ENCODE data around the gene TSPAN15. TPM values are rescaled to one million over a fixed set of nuclear protein-coding genes. Genes with fewer than 3 reads are reported as not detected.
A peak's percentile ranks its signal among the peaks of the same experiment; 100 is the strongest.

Gene TSPAN15
- total and polyA plus RNA-seq, 2 donors (not counting 1 experiment from before 2014, with no cell fraction given), result 0.56 to 2.6 TPM

- no peak overlapping the region for H3K27ac ChIP-seq (ENCODE audit: insufficient read depth, low read length)
- no peak overlapping the region for H2AFZ ChIP-seq (ENCODE audit: low read length)
- no peaks in the 10 kb centered on the region for H3K79me2 ChIP-seq (ENCODE audit: control insufficient read depth, insufficient read depth, low read length)
- no peaks in the 10 kb centered on the region for H3K9me3 ChIP-seq (ENCODE audit: control insufficient read depth, insufficient read depth, low read depth, low read length)
- peaks cover 12% of the 10 kb centered on the region for H3K27me3 ChIP-seq (ENCODE audit: control insufficient read depth, insufficient read depth, low read length)
- peak in 1 of 2 donors; percentile 1 for DNase-seq (ENCODE audit: low read depth in 2 of 2)
- H3K4me1 ChIP-seq (ENCODE audit: control insufficient read depth, extremely low read depth, insufficient read depth, low read length), result peaks cover 3% of the 10 kb centered on the region
- H4K20me1 ChIP-seq (ENCODE audit: control insufficient read depth, extremely low read depth, insufficient read depth, low read length), result no peaks in the 10 kb centered on the region
- no peaks in the 10 kb centered on the region for H3K36me3 ChIP-seq (ENCODE audit: control insufficient read depth, insufficient read depth, low read length)
- H3K4me3 ChIP-seq (replicated peaks in 1 of 4; ENCODE audit: control extremely low read depth in 1 of 4, insufficient read depth in 1 of 4, low read depth in 3 of 4, low read length in 4 of 4), result no peak overlapping the region
- TF ChIP-seq EZH2 (IDR thresholded peaks at IDR 0.05; ENCODE audit: low read length, missing control alignments), result no peak
- TF ChIP-seq CTCF (conservative IDR thresholded peaks at IDR 0.05 in 1 of 2, IDR thresholded peaks at IDR 0.05 in 1 of 2; ENCODE audit: low read depth in 1 of 2, low read length in 2 of 2), result no peak
- no peak overlapping the region for H3K9ac ChIP-seq (ENCODE audit: insufficient read depth, low read length)
- H3K4me2 ChIP-seq (ENCODE audit: extremely low read depth, insufficient read depth, low read length), result no peak overlapping the region
Observed at GRCh38 chr10:69479240-69480067, 28.2 kb downstream of the TSPAN15 start.

- Histone ChIP-seq H3K4me1 (ENCODE audit: control insufficient read depth, extremely low read depth, insufficient read depth, low read length) (no peaks in the 10 kb centered on the region), H3K4me2 (ENCODE audit: extremely low read depth, insufficient read depth, low read length) (no peak overlapping the region), H2AFZ (ENCODE audit: low read length) (no peak overlapping the region), H3K9ac (ENCODE audit: insufficient read depth, low read length) (no peak overlapping the region), H3K36me3 (ENCODE audit: control insufficient read depth, insufficient read depth, low read length) (no peaks in the 10 kb centered on the region), H3K9me3 (ENCODE audit: control insufficient read depth, insufficient read depth, low read depth, low read length) (no peaks in the 10 kb centered on the region), H3K4me3 (replicated peaks in 1 of 4; ENCODE audit: control extremely low read depth in 1 of 4, insufficient read depth in 1 of 4, low read depth in 3 of 4, low read length in 4 of 4) (no peak overlapping the region), H3K27me3 (ENCODE audit: control insufficient read depth, insufficient read depth, low read length) (peaks cover 12% of the 10 kb centered on the region), H4K20me1 (ENCODE audit: control insufficient read depth, extremely low read depth, insufficient read depth, low read length) (no peaks in the 10 kb centered on the region), H3K79me2 (ENCODE audit: control insufficient read depth, insufficient read depth, low read length) (no peaks in the 10 kb centered on the region), H3K27ac (ENCODE audit: insufficient read depth, low read length) (no peak overlapping the region)
- no peak for DNase-seq (ENCODE audit: low read depth in 2 of 2)
- TF ChIP-seq EZH2 (IDR thresholded peaks at IDR 0.05; ENCODE audit: low read length, missing control alignments) (no peak), CTCF (conservative IDR thresholded peaks at IDR 0.05 in 1 of 2, IDR thresholded peaks at IDR 0.05 in 1 of 2; ENCODE audit: low read depth in 1 of 2, low read length in 2 of 2) (no peak)
Observed at GRCh38 chr10:69480068-69480412, 28.8 kb downstream of the TSPAN15 start.

GRCh38 chr10:69481305-69481704, 30.0 kb downstream of the TSPAN15 start:
- DNase-seq (ENCODE audit: low read depth in 2 of 2), result no peak
- no peaks in the 10 kb centered on the region for H3K79me2 ChIP-seq (ENCODE audit: control insufficient read depth, insufficient read depth, low read length)
- peaks cover 12% of the 10 kb centered on the region for H3K27me3 ChIP-seq (ENCODE audit: control insufficient read depth, insufficient read depth, low read length)
- no peak overlapping the region for H3K4me3 ChIP-seq (replicated peaks in 1 of 4; ENCODE audit: control extremely low read depth in 1 of 4, insufficient read depth in 1 of 4, low read depth in 3 of 4, low read length in 4 of 4)
- H3K4me1 ChIP-seq (ENCODE audit: control insufficient read depth, extremely low read depth, insufficient read depth, low read length), result no peaks in the 10 kb centered on the region
- H3K36me3 ChIP-seq (ENCODE audit: control insufficient read depth, insufficient read depth, low read length), result no peaks in the 10 kb centered on the region
- no peak overlapping the region for H2AFZ ChIP-seq (ENCODE audit: low read length)
- H4K20me1 ChIP-seq (ENCODE audit: control insufficient read depth, extremely low read depth, insufficient read depth, low read length), result no peaks in the 10 kb centered on the region
- no peaks in the 10 kb centered on the region for H3K9me3 ChIP-seq (ENCODE audit: control insufficient read depth, insufficient read depth, low read depth, low read length)
- no peak for TF ChIP-seq CTCF (conservative IDR thresholded peaks at IDR 0.05 in 1 of 2, IDR thresholded peaks at IDR 0.05 in 1 of 2; ENCODE audit: low read depth in 1 of 2, low read length in 2 of 2)
- TF ChIP-seq EZH2 (IDR thresholded peaks at IDR 0.05; ENCODE audit: low read length, missing control alignments), result no peak
- no peak overlapping the region for H3K9ac ChIP-seq (ENCODE audit: insufficient read depth, low read length)
- H3K27ac ChIP-seq (ENCODE audit: insufficient read depth, low read length), result no peak overlapping the region
- no peak overlapping the region for H3K4me2 ChIP-seq (ENCODE audit: extremely low read depth, insufficient read depth, low read length)
